ENCODE data around the gene KLRD1.
"Not testable (repeated sequence)": the region's sequence is repeated elsewhere in the genome, so short reads cannot be mapped to it uniquely, and the experiment has no call there.

Gene KLRD1

DNA sequence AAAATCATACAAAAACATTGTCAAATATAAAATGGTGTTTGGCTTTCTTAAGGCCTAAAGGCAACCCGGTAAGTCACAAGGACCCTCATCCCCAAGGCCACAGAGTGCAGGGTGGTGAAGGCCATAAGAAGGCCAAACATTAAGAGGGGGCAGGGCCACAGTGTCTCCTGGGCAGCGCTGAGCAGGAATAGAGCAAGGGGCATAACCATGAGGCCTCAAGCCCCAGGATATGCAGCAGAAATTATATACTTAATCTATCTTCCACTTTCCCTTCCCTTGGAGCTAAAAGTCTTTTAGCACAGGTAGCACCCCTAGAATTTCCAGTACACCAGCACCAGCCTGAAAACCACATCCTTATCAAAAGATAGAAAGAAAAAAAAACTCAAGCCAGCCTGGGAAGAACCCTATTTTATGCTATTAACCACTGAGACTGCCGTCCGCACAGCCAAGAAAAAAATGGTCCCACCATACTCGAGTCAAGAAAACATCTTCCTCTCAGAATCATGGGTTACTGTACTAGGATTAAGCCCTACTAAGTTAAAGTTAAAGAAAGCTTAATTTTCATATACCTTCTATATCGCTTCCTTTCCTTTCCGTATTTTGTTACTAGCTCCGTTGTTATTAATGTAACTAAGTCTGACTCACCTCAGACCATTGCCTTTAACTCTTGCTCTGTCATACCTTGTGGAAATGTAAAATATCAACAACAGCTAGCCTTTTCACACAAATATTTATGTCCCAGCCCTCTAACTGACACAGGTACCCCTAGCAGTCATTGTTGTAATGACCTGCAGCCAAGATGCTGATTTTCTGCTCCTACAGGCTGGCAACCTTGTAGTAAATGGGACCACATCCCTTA, 62.1 kb downstream of the KLRD1 start:
- DNase-seq: no peak

DNA sequence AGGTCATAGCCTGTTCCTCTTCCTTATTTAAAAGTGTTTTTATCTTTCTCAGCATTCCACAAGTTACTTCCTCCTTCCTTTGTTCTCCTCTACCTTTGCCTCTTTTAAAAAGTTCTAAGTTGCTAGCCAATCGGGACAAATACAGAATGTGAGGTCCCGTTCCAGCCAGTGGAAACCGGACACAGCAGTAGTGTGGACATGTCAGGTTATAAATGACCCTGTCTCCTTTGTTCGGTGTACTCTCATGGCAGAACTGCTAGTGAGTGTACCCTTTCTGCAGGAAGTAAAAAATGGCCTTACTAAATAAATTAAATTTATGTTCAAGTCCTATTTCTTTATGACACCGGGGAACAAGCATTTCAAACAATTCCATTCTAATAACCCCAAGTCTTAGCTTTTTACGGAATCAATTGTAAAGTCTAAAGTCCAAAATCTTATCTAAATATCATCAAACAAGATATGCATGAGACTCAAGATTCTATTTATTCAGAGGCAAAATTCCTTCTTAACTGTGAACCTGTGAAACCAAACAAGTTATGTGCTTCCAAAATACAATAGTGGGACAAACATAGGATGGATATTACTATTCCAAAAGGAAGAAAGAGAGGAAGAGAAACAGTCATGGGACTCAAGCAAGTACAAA, 64.3 kb downstream of the KLRD1 start:
- DNase-seq: not testable (repeated sequence)

DNA sequence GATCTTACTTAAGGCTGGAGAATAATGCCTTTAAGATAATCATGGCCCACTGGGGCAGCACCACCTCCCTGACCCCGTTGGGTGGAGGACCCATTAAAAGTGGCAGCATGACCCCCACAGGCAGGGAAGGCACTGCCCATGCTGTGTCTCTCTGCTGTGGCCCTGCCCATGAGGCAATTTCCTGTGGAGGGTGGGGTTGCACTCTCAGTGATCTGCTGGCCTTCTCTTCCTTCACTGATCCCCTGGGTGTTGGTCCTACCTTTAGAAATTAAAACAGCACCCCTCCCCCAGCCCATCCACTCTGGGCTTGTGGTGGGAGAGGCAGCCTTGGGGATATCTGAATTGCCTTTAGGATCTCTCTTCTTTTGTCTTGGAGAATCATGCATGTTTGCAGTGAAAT, 64.9 kb downstream of the KLRD1 start:
- no peak for DNase-seq

DNA sequence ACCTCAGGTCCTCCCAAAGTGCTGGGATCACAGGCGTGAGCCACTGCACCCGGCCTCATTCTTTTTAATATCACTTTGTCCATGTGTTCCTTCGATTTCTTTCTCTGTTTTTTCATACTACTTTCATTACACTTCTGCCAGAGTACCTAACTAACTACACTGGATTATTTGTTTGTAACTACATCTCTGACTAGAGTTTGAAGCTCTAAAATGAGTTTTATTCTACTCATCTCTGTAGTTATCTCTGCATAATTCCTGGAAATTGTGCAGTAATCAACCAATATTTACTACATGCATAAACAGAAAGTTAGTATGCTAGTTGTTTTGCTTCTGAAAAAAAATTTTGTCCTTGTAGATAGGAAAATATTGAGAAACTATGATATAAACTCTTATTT, 67.0 kb downstream of the KLRD1 start:
- no peak for DNase-seq

DNA sequence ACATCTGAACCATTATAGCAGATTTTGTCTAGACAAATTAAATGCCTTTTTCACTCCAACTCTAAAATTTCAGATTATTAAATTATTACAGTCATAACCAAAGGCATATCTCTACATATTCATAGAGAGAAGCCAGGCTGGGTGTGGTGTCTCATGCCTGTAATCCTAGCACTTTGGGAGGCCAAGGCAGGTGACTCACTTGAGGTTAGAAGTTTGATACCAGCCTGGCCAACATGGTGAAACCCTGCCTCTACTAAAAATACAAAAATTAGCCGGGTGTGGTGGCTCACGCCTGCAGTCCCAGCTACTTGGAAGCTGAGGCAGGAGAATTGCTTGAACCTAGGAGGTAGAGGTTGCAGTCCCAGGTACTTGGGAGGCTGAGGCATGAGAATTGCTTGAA, 71.1 kb downstream of the KLRD1 start:
- DNase-seq: not testable (repeated sequence)

Measured in fibroblast of upper back skin (primary cell).